ENCODE data around the gene GATAD2A. TPM values are rescaled to one million over a fixed set of nuclear protein-coding genes. Genes with fewer than 3 reads are reported as not detected.

GATAD2A gene, protein sequence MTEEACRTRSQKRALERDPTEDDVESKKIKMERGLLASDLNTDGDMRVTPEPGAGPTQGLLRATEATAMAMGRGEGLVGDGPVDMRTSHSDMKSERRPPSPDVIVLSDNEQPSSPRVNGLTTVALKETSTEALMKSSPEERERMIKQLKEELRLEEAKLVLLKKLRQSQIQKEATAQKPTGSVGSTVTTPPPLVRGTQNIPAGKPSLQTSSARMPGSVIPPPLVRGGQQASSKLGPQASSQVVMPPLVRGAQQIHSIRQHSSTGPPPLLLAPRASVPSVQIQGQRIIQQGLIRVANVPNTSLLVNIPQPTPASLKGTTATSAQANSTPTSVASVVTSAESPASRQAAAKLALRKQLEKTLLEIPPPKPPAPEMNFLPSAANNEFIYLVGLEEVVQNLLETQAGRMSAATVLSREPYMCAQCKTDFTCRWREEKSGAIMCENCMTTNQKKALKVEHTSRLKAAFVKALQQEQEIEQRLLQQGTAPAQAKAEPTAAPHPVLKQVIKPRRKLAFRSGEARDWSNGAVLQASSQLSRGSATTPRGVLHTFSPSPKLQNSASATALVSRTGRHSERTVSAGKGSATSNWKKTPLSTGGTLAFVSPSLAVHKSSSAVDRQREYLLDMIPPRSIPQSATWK
- 92.9 TPM for polyA plus RNA-seq (2012; ENCODE audit: insufficient read length, low read depth)

DNA sequence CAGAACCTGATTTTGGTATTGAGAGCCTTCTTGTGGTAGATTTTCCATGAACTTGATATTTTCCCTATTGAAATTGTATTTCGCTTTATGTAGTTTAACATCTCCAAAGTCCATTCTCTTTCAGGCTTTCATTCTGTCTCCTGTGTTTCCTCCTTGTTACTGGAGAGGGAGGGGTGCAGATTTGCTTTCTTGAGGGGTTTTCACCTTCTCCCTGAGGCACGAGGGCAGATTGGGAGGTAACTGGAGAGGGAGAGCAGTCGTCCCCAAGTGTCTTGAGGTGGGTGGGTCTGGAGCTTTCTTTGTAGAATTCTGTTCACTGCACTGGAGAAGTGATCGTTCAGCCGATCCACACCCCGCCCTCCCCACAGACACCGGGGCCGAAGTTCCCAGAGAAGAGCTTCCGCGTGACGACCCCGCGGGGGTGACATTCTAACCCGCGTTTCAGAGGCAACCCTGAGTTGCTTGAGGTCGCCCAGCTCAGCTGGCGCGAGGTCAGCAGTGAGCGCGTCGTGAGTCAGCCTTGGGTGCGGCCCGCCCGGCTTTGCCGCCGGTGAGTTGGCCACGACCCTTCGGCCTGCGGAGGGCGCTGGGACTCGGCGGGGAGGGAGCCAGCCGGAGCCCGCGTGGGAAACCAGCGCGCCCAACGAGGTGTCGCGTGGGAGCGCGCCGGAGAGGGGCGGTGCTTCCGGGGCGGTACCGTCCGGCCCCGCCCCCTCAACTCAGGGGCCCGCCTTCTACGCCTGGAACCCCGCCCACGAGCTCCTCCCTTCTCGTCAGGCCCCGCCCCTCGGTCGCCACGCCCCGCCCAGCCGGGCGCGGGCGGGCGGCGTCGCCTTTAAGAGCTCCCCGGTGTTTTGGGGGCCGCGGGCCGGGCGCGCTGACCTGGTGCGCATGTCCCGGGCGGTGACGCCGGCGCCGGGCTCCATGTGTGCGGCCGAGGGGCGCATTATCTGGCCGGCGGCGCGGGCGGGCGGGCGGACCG is at the start of gene GATAD2A:
Gene GATAD2A (plus strand): TSS at position 797 of the 982 bp plus-strand sequence. CDS start 59,671 bp downstream, outside the sequence.
- TF ChIP-seq FOXP2 (optimal IDR thresholded peaks at IDR 0.05; ENCODE audit: borderline replicate concordance, extremely low read depth, extremely low read length, insufficient read depth) = peak; percentile 92
- 0 out of 2 replicates have a peak, but pooled peaks have one; percentile 68 for TF ChIP-seq TAF1 (IDR thresholded peaks at IDR 0.05; ENCODE audit: borderline replicate concordance, insufficient read depth, low read length)
- TF ChIP-seq POLR2AphosphoS5 (IDR thresholded peaks at IDR 0.05; ENCODE audit: low read depth, low read length) = peak; percentile 46; the same call in 1 of the 2 replicates
- TF ChIP-seq SIN3A (IDR thresholded peaks at IDR 0.05; ENCODE audit: borderline replicate concordance, insufficient read depth, low read length) = peak; percentile 9; the same call in 1 of the 2 replicates
- TF ChIP-seq, protein P1, sequence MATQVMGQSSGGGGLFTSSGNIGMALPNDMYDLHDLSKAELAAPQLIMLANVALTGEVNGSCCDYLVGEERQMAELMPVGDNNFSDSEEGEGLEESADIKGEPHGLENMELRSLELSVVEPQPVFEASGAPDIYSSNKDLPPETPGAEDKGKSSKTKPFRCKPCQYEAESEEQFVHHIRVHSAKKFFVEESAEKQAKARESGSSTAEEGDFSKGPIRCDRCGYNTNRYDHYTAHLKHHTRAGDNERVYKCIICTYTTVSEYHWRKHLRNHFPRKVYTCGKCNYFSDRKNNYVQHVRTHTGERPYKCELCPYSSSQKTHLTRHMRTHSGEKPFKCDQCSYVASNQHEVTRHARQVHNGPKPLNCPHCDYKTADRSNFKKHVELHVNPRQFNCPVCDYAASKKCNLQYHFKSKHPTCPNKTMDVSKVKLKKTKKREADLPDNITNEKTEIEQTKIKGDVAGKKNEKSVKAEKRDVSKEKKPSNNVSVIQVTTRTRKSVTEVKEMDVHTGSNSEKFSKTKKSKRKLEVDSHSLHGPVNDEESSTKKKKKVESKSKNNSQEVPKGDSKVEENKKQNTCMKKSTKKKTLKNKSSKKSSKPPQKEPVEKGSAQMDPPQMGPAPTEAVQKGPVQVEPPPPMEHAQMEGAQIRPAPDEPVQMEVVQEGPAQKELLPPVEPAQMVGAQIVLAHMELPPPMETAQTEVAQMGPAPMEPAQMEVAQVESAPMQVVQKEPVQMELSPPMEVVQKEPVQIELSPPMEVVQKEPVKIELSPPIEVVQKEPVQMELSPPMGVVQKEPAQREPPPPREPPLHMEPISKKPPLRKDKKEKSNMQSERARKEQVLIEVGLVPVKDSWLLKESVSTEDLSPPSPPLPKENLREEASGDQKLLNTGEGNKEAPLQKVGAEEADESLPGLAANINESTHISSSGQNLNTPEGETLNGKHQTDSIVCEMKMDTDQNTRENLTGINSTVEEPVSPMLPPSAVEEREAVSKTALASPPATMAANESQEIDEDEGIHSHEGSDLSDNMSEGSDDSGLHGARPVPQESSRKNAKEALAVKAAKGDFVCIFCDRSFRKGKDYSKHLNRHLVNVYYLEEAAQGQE (IDR thresholded peaks at IDR 0.05; ENCODE audit: insufficient read depth in 1 of 2, low read depth in 2 of 2, low read length in 2 of 2) = no peak

DNA sequence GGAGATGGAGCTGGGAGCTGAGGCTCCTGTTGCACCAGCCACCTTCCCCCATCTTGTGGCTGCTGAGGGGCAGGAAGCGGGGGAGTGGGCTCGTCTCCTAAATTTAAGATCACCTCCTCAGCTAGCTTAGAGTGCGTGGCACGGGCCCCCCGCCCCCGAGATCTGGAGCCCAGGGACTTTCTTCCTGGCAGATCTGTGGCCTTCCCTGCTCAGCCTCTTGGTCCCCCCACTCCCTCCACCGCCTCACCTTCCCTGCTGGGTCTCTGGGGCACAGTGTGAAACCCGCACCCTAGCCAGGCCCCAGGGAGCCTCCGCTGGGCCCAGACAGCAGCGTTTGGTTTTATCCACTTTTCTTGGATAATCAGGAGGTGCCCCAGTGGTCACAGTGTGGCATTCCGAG is 49.0 kb upstream of the GATAD2A start:
- TF ChIP-seq POLR2AphosphoS5 (IDR thresholded peaks at IDR 0.05; ENCODE audit: low read depth, low read length) (no peak), TAF1 (IDR thresholded peaks at IDR 0.05; ENCODE audit: borderline replicate concordance, insufficient read depth, low read length) (no peak), FOXP2 (optimal IDR thresholded peaks at IDR 0.05; ENCODE audit: borderline replicate concordance, extremely low read depth, extremely low read length, insufficient read depth) (no peak), SIN3A (IDR thresholded peaks at IDR 0.05; ENCODE audit: borderline replicate concordance, insufficient read depth, low read length) (no peak)
- TF ChIP-seq, protein P1 (IDR thresholded peaks at IDR 0.05; ENCODE audit: insufficient read depth in 1 of 2, low read depth in 2 of 2, low read length in 2 of 2) = no peak

DNA sequence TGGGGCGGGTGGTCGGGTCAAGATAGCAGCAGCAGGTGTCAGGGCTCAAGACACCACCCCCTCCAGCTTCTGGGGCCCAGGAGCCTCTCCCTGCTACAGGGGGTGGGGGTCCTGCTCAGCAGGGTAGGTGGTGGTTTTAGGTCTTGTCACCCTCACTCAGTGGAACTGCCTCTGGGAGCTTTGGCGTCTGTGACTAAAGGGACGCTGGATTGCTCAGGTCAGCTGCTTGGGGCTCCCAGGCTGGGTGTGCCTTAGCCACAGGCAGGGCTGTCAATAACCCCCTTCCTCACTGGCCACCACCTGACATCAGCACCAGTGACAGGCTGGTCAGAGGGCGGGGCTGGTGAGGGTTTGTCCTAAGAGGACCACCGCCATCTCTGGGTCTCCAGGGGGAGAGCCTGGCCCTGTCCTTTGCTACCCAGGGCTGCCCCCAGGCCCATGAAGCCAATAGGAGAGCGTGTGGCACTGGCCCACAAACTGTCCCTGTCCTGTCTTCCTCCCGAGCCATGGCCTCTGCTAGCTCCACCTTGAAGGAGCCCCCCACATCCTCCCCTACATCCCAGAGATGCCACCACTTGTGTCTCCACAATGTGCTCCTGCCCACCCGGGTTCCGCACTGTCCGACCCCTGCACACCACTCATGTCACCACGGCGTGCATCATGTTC is 48.4 kb upstream of the GATAD2A start:
- TF ChIP-seq TAF1 (IDR thresholded peaks at IDR 0.05; ENCODE audit: borderline replicate concordance, insufficient read depth, low read length) = no peak
- no peak for TF ChIP-seq SIN3A (IDR thresholded peaks at IDR 0.05; ENCODE audit: borderline replicate concordance, insufficient read depth, low read length)
- TF ChIP-seq FOXP2 (optimal IDR thresholded peaks at IDR 0.05; ENCODE audit: borderline replicate concordance, extremely low read depth, extremely low read length, insufficient read depth) = no peak
- TF ChIP-seq POLR2AphosphoS5 (IDR thresholded peaks at IDR 0.05; ENCODE audit: low read depth, low read length) = no peak
- TF ChIP-seq, protein P1 (IDR thresholded peaks at IDR 0.05; ENCODE audit: insufficient read depth in 1 of 2, low read depth in 2 of 2, low read length in 2 of 2) = no peak

DNA sequence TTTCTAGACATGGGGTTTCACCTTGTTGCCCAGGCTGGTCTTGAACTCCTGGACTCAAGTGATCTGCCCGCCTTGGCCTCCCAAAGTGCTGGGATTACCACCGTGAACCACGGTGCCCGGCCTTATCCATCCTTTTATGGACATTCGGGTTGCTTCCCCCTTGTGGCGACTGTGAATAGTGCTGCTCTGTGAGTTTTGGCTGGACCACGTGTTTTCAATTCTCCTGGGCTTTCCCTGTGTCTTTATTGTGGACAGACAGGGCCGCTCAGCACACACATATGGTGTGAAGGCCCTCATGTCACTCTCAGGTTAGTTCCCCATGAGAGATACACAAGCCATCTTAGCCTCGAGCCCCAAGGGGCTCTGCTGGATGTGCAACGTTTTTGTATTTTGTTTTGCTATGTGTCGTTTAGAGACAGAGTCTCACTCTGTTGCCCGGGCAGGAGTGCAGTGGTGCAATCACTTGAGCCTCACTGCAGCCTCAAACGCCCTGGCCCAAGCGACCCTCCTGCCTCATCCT is 44.3 kb upstream of the GATAD2A start:
- TF ChIP-seq SIN3A (IDR thresholded peaks at IDR 0.05; ENCODE audit: borderline replicate concordance, insufficient read depth, low read length) (no peak), POLR2AphosphoS5 (IDR thresholded peaks at IDR 0.05; ENCODE audit: low read depth, low read length) (no peak), TAF1 (IDR thresholded peaks at IDR 0.05; ENCODE audit: borderline replicate concordance, insufficient read depth, low read length) (no peak), FOXP2 (optimal IDR thresholded peaks at IDR 0.05; ENCODE audit: borderline replicate concordance, extremely low read depth, extremely low read length, insufficient read depth) (no peak)
- TF ChIP-seq, protein P1 (IDR thresholded peaks at IDR 0.05; ENCODE audit: insufficient read depth in 1 of 2, low read depth in 2 of 2, low read length in 2 of 2) = no peak
